AML-193 (cell line): ENCODE data around the gene PHYHD1.
"Not testable (repeated sequence)": the region's sequence is repeated elsewhere in the genome, so short reads cannot be mapped to it uniquely, and the experiment has no call there.

Source experiments
- DNase-seq, 2 experiments: peaks; one replicate each; lab custom pipeline; 2025; lab: John Stamatoyannopoulos, UW

PHYHD1 gene

DNA sequence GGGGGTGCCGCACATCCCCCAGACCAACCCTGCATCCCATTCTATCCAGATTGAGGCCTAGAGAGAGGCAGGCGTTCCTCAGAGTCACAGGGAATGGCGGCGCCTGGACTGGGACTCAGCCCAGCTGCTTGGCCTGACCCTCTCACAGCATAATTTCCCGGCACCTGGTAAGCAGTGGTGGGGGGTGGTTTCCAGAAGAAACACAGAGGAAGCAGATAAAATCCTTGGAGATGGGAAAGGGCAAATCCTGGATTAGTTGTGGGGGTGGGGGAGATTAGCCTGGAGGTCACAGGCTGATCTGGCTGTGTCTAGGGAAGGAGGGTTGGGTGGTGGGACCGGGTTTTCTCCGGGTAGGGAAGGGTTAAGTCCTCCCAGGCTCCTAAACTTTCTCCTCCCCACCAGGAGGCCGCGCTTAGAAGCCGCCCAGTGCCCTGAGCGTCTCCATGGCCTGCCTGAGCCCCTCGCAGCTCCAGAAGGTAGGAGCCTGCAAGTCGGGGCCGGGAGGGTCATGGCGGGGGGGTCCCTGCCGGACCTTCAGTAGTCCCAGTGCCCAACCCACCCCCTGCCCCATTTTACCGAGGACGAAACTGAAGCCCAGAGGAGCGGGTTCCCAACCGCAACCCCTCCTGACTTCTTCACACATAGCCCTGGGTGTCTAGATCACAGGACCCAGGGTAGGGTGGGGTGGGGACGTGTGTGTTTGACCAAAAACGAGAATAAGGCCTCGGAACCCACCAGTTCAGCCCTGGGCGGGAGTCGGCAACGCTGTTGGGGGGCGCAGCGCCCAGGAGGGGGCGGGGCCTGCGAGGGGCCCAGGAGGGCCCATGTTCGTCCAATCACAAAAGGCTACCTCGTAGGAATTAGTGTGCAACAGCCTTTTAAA lies 1.3 kb downstream of the PHYHD1 start:
- DNase-seq = no peak

DNA sequence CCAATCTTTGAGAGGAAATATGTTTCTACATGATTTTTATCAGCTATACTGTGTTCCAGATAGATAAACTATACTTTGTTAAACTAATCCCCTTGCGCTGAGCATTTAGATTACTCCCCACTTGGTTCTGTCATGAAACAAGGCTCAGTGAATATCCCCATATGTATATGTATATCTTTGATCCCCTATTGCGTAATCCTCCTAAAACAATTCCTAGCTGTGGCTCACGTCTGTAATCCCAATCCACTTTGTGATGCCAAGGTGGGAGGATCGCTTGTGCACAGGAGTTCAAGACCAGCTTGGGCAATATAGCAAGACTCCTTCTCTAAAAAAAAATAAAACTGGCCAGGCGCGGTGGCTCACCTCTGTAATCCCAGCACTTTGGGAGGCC lies 2.7 kb downstream of the PHYHD1 start:
- DNase-seq = no peak

DNA sequence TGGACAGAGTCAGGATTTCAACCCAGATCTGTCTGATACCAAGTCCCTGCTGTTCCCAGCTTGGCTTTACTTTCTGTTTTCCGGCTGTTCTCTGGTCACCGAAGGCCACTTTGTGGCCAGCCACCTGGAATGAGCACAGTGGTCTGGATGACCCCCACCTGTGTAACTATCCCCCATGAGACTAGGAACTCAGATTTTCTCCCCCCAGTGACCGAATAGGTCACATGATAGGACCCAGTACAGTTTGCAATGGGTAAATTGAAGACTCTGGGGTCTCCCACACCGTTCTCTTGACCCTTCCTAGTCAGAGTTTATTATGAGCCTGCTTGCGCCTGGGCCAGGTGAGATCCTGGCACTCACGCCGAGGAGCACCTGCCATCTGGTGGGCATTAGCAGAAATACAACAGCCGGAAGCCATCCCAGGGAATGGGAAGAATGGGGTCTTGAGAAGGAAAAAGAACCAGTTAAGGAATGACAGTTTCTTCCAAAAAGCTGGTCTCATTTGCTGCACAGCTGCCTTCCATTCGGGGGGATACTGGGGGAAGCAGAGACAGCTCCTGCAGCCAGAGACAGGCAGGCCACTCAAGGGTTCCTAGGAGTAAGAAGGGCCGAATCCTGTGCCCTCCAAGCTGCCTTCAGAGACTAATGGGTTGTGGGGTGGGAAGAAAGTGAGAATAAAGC lies 7.1 kb downstream of the PHYHD1 start:
- no peak for DNase-seq

DNA sequence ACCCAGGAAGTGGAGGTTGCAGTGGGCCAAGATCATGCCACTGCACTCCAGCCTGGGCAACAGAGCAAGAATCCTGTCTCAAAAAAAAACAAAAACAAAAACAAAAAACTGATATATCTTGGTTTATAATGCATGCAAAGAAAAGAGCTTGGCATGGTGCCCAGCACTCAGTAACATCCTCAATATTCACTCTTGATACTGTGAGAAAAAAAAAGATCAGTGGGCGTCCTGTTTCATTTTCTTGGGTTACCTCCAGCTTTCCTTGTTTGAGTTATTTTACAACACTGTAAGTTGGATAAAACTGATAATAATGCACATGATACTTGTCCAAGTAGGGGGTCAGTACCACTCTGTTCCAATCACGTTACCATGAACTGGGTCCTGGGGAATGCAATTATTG lies 7.8 kb downstream of the PHYHD1 start:
- no peak for DNase-seq

DNA sequence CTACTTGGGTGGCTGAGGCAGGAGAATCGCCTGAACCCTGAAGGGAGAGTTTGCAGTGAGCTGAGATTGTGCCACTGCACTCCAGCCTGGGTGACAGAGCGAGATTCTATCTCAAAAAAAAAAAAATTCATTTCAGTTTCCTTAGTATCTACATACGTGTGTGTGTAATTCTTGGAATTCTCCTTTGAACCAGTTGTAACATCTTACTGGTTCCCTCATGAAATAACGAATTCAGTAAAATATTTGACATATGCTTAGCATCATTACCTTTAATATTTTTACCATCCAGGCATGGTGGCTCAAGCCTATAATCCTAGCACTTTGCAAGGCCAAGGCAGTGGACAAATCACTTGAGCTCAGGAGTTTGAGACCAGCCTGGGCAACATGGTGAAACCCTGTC lies 8.8 kb downstream of the PHYHD1 start:
- no peak for DNase-seq

DNA sequence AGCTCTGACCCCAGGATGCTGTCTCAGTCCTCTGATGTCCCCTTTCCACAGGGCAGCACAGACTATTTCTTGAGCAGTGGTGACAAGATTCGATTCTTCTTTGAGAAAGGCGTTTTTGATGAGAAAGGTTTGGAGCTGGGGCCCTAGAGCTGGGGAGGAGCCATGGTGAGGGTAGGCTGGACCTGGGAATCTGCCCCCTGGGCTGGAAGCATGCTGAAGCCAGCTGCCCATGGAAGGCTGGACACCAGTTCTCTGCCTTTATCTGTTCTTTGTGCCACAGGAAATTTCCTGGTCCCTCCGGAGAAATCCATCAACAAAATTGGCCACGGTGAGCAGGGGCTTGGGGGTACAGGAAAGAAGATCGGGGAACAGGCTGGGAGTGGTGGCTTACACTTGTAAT lies 12.9 kb downstream of the PHYHD1 start:
- no peak for DNase-seq

DNA sequence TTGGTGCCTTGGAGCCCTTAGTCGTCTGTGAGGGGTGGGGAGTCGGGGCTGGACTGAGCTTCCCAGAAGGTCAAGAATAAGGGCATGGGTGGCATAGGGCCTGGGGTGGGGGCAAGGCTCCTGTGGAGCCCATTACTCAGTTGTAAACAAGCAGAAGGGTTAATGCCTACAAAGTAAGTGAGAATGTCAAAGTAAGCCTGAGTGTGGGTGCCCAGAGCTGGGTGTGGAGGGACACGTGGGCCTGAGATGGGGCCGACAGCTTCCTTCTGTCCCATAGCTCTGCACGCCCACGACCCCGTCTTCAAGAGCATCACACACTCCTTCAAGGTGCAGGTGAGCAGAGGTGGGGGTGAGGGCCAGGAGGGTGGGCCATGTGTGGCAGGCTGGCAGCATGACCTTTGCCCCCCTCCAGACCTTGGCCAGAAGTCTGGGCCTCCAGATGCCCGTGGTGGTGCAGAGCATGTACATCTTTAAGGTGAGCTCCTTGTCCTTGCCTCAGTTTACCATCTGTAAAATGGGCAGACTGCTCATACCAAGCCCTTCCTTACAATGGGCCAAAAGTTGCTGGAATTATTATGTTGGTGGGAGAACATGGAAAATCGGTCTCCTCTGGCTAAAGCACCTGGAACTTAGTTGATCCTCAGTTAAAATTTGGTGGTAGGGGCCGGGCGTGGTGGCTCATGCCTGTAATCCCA lies 15.5 kb downstream of the PHYHD1 start:
- DNase-seq = no peak

DNA sequence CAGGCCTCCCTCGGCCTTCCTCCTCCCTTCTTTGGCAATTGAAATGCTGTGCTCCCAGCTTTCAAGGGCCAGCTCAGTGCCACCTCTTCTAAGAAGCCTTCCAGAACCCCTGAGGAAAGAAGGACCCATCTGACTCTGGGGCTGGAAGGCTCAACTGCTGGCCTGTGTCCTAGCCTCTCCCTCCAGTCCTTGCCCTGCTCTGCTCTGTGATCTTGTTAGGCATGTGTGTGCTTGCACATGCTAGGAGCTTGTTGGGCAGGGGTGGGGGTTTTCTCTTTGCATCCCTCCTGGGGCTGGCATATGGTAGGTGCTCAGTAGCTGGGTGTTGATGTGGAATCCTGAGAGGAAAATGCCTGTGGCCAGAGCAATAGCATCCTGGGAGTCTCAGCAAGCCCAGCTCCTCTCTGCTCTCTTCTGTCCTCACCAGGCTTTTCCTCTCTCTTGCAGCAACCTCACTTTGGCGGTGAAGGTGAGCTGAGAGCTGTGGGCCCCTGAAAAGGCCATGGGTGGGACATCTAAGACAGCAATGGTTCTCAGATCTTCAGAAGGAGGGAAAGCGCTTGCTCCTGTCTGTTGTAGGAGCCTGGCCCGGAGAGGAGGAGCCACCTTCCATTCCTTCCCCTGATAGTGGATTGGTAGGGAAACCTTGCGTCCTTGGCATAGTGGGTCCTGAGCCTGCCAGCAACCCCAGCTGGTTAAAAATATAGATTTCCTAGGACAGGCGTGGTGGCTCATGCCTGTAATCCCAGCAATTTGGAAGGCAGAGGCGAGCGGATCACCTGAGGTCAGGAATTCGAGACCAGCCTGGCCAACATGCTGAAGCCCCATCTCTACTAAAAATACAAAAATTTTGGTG lies 16.8 kb downstream of the PHYHD1 start:
- DNase-seq = no peak

DNA sequence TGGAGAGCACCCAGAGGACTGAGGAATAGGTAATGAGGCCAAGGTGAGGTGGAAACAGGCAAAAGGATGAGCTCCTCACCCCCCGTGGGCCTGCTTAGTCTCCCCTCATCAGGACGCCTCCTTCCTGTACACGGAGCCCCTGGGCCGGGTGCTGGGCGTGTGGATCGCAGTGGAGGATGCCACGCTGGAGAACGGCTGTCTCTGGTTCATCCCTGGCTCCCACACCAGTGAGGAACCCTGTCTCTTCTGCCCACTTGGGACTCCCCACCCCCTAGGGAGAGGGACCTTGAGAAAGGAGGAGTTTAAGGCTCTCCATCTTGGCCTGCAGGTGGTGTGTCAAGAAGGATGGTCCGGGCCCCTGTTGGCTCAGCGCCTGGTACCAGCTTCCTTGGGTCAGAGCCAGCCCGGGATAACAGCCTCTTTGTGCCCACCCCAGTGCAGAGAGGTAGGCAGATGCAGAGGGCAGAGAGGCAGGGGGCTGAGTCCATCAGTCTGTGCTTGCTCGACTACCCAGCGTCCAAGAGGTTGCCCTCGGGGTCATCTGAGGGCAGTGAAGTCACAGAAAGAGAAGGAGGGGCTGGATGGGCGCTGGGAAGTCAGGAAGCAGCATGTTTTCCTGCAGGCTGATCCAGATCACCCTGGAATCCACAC lies 19.6 kb downstream of the PHYHD1 start:
- DNase-seq = no peak

DNA sequence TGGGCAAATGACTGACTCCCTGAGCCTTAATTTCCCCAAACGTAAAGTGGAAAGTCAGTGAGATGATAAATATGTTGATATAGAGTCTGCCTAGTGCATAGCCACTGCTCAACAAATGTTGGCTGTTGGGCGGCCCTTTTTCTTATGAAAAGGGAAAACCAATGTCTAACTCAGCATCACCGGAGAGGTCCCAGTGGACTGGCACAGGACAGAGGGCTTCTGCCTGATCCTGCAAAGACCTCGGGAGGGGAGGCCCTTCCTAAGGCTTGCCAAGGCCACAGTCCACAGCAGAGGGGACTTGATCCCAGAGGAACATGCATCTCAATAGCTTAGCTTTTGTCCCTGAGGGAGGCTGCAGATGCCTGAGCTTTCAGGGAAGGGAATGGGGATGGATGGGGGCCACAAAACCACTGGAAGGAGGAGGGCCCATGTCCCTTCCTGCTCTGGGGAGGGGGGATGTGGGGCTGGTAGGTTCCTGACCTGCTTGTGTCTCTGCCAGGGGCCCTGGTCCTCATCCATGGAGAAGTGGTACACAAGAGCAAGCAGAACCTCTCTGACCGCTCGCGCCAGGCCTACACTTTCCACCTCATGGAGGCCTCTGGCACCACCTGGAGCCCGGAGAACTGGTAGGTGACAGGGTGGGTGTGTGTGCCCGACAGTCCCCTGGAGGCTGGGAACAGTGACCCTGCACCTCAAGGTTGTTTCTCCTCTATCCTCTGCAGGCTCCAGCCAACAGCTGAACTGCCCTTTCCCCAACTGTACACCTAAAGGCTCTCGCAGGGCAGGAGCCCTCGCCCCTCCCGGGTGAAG lies 20.4 kb downstream of the PHYHD1 start:
- no peak for DNase-seq

DNA sequence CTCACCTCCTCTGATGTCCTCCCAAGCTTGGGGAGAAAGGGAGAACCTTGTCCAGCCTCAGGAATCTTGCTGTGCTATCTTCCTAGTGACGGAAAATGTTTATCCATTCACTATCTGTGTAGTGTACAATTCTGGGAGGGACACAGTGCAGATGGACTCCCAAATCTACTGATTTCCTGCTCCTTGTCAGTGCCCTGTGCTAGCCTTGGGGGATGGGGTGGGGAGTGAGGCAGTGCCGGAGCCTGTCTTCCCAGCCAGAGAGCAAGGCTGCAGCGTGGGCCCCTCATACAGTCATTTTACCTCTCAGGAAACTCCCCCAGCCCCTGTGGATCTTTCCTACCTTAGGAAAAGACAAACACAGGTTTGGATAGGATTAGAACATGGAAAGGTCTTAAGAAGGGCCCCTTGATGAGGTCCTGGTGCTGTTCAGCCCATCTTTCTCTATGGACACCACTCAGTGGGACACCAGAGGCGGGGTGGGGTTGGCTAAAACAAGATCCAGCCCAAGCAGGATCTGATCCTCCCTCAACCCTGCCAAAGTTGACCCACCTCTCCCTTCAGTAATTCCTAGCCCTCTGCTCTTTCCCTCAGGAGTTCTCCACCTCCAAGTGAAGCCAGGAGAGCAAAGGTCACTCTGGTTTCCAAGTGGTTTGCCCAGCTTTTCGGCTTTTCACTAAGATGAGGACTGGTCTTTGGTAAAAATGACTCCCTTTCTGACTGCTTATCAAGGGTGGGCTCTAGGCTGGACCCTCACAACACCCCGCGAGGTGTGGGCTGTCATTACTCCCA lies 23.2 kb downstream of the PHYHD1 start:
- DNase-seq = no peak

DNA sequence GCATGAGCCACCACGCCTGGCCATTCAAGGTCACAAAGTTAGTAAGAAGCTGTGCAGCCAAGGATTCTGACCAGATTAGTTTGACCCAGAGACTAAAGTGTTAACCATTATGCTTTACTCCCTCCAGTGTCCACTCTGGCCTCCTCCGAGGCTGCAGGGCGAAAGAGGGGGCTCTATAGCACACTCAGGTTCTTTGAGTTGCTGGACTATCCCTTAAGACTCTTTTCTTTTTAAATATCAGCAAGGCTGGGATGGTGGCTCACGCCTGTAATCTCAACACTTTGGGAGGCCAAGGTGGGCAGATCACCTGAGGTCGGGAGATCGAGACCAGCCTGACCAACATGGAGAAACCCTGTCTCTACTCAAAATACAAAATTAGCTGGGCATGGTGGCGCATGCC lies 24.2 kb downstream of the PHYHD1 start:
- not testable (repeated sequence) for DNase-seq

DNA sequence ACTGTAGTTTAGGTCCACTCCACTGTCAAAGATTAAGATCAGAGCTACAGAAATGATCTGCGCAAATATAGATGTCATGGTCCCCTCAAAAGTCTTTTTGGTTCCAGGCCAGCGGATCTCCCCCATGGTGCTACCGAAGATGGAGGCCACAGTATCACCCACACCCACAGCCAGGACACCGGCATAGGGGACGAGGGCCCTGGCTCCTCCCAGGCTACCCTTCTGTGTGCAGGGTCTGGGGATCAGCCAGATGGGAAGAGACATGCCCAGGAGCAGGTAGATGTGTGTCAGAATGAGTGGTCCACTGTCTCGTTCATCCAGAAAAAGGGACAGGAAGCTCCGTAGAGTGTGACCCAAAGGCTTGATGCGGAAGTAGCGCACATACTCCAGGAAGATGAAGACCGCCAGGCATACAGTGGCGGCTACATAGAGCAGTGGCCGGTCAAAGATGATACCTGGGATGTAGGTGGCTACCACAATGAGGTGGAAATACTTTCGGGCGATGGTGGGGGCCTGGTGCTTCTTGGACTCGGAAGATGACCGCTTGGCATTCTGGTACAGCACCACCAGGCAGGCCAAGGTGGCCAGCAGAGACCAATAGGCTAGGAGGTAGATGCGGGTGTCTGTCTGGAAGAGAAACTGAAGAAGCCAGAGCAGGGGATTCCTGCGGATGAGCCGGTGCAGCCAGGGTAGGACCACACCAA lies 25.2 kb downstream of the PHYHD1 start:
- DNase-seq = no peak

DNA sequence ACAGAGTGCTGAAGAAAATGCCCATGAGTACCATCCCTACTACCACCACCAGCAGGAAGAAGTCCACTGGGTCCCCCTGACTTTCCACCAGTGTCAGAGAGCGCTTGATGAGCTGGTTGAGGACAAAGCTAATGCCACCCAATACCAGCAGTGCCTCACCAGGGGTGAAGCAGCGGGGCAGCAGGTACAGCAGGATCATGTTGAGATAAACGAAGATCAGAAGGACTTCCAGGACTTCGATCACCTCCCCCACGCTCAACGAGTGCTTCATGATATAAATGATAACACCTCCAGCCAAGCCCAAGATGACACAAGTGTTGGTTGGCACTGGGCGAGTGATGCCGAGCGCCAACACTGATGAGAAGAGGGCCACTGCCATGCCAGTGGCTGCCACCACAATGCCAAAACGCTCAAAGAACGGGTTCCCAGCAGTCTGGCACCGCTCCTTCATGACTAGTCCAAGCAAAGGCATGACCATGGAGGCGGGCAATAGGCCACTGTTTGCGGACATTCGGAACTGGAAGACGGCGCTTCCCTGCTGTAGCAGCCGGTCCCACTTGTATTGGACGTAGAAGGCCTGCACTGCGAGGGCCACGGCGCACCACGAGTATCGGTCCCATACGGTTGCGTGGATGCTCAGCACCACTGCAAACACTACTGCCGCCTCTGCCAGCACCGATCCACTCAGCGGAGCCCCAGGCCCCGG lies 25.9 kb downstream of the PHYHD1 start:
- no peak for DNase-seq

DNA sequence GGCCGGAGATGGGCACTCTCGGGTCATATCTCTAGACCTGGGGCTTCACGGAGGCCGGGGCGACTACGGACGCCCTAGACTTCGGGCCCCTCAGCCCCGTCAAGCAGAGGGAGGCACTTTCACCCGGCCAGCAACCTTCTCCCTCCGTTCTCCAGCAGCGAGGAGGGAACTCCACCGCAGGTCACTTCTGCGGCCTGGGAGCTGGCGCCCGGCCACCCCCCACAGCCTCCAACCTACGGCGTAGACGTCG lies 26.4 kb downstream of the PHYHD1 start:
- no peak for DNase-seq

DNA sequence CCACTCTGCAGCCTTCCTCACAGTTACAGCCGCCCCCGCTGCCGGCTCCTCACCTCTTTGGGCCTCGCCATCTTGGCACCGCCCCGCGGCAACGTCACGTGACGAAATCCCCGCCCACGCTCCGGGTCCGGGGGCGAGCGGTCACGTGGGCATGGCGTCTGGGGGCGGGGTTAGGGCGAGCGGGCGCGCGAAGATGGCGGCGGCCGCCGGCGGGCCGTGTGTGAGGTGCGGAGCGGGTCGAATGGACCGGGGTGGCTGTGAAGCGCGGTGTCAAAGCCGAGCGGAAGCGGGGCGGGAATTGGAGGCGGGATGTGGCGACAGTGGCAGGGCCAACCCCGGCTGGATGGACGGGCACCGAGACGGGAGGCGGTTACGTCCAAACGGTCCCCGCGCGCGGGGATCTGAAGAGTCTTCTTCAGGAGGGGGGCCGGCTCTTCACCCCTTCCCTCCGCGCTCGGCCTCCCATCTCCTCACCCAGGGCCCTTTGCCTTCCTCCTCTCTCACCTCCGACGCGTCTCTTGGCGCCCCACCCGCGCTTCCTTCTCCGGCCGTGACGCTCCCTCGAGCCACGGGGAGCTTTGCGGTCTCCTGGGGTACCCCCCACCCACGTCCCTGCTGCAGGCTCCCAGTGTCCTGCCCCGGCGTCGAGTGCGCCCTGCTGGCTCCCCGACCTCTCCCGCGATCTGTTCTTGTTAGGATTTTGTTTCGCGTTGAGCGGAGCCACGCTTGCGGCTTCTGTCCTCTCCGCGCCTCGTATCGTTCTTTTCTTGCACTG lies 26.9 kb downstream of the PHYHD1 start, which contains the start of the genes DOLK and NUP188:
DOLK (minus strand) TSS at position 77 of the 775 bp plus-strand sequence. CDS start 300 bp downstream, outside the sequence.
NUP188 (plus strand) TSS at position 173 of the 775 bp plus-strand sequence; CDS start at position 194, 21 bp downstream.
- peak; percentile 68 to 72 for DNase-seq

DNA sequence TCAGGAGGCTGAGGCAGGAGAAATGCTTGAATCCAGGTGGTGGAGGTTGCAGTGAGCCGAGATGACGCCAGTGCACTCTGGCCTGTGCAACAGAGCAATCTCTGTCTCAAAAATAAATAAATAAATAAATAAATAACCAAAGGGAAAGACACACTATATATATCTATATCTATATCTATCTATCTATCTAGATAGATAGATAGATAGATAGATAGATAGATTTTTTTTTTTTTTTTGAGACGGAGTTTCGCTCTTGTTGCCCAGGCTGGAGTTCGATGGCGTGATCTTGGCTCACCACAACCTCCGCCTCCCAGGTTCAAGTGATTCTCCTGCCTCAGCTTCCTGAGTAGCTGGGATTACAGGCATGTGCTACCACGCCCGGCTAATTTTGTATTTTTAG lies 40.6 kb downstream of the PHYHD1 start:
- DNase-seq = not testable (repeated sequence)

DNA sequence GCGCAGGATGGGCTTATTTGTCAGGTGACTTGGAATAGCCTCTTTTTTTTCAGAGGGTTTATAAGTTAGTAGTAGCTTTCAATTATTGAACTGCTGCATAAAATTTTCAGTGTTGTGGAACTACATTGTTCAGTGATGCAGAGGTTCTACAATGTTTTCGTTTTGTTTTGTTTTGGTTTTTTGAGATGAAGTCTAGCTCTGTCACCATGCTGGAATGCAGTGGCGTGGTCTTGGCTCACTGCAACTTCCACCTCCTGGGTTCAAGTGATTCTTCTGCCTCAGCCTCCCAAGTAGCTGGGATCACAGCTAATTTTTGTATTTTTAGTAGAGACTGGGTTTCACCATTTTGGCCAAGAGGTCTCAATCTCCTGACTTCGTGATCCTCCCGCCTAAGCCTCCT lies 48.7 kb downstream of the PHYHD1 start:
- DNase-seq = no peak
